GM12873 (cell line): ENCODE results near the gene EPSTI1.

ENCODE experiments used
- CTCF ChIP-seq: IDR thresholded peaks from 2 replicates; pipeline ENCODE4 v1.5.1; 2012; ENCODE audit warnings: low read depth, mild to moderate bottlenecking, moderate library complexity, low read length, control low read depth; ENCODE audit not compliant: insufficient read depth; ENCODE audit errors: missing control alignments

Gene EPSTI1, protein sequence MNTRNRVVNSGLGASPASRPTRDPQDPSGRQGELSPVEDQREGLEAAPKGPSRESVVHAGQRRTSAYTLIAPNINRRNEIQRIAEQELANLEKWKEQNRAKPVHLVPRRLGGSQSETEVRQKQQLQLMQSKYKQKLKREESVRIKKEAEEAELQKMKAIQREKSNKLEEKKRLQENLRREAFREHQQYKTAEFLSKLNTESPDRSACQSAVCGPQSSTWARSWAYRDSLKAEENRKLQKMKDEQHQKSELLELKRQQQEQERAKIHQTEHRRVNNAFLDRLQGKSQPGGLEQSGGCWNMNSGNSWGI

GRCh38 chr13:42991898-42992763 is at the start of gene EPSTI1:
EPSTI1 (minus strand) TSS chr13:42992241; CDS start chr13:42992165, 76 bp downstream.
- no peak for TF ChIP-seq CTCF

GRCh38 chr13:43041369-43041921 is 49.4 kb upstream of the EPSTI1 start:
- TF ChIP-seq CTCF, result no peak

- TF ChIP-seq CTCF, result no peak
Observed at GRCh38 chr13:43039966-43040365, 47.9 kb upstream of the EPSTI1 start.

DNA sequence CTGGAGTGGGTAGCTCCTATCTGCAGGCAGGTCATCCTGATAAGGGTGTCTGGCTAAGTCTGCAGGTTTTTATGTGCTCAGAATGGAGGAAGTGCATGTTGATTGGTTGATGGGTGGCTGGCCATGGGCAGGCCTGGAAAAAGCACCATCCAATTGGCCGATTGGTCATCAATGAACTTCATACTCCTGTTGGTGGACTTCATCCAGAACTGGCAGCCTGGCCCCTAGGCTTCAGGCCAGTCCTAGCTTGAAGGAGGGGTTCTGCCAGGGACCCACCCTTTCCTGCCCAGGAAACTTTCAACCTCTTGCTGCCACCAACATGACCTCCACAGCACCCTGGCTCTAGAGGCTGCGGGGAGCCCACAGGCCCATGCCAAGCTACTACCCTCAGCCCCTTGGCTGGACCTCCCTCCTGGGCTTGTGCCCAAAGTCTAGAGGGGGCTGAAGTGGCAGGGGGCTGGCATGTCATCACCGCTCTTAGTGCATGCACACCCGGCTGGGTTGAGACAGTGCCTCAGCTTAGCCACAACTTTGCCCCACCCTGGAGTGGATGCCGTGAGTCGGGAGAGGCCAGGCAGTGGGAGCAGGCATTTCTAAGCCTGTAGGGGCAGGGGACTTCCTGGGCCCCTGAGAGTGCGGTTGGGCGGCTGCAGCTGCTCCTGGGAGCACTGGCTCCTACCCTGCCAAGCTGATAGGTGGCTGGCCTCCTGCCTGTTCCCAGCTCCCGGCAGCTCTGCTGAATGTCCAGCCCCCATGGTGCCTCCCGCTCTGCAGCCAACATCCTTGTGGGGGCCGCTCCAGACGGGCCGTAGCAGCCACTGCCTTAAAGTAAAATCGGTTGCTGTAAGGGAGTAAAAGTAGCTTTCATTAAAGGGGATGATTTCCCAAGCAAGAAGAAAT is 44.6 kb upstream of the EPSTI1 start:
- no peak for TF ChIP-seq CTCF

DNA sequence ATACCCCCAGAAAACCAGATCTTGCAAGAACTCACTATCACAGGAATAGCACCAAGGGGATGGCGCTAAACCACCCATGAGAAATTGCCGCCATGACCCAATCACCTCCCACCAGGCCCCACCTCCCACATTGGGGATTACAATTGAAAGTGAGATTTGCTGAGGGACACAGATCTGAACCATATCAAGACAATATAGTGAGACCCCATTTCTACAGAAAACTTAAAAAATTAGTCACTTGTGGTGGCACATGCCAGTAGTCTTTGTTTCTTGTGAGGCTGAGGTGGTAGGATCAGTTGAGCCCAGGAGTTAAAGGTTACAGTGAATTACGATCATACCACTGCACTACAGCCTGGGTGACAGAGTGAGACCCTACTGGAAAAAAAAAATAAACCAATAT is 41.0 kb upstream of the EPSTI1 start:
- TF ChIP-seq CTCF, result no peak

DNA sequence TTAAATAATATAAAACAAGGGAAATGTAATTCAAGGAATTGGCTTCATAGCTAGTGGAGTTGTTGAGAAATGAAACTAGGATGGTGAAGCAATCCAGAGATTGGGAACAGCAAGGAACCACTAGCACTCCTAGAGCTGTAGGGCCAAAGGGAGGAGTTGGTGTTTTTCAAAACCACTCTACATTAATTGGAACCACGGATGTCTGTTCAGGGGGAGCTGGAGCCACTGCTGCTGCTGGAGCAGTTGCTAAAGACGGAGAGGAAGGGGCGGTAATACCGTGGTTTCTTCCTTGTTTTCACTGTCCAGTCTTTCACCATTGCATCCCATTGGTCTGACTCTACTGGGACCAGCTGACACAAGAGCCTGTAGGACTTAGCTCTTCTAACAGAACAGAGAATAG is 39.8 kb upstream of the EPSTI1 start:
- no peak for TF ChIP-seq CTCF
